Endothelial cell of umbilical vein (primary cell): ENCODE measurements around the gene VWCE. TPM values are rescaled to one million over a fixed set of nuclear protein-coding genes. Genes with fewer than 3 reads are reported as not detected.

Experiments
- BruUV-seq: library from RNA; stranded (reverse); fragments of 400-500 nt; replicated peaks from 2 replicates; lab custom pipeline; 2021; lab: Mats Ljungman, UMichigan
- CTCF ChIA-PET: fragments of 300-600, 350-600 bp; sonication (Branson Sonifier 250); formaldehyde crosslinking; loops from one replicate; lab custom pipeline; 2021; ENCODE audit warnings: antibody characterized with exemption, inconsistent platforms; lab: Charles Lee
- POLR2A ChIA-PET: fragments of 300-600, 350-600 bp; sonication (Branson Sonifier 250); formaldehyde crosslinking; loops from one replicate; lab custom pipeline; 2021; ENCODE audit warnings: antibody characterized with exemption, inconsistent platforms; lab: Charles Lee
- DNase-seq: peaks from one replicate; pipeline ENCODE4 v3.0.0-alpha.2; 2011; ENCODE audit warnings: low read depth, low spot score
- FAIRE-seq: peaks from 2 replicates; lab custom pipeline; 2011; peaks lifted over from hg19 to GRCh38; lab: Jason Lieb, UNC
- H2AFZ ChIP-seq: 2 replicates; pipeline ENCODE4 v1.6.0; 2012; ENCODE audit warnings: low read depth, low read length, control low read depth, inconsistent platforms
- H3K27ac ChIP-seq: 2 replicates; pipeline ENCODE4 v1.5.1; 2011; ENCODE audit warnings: low read depth, mild to moderate bottlenecking, control low read depth, low read length, moderate library complexity; ENCODE audit not compliant: insufficient read depth
- H3K27me3 ChIP-seq, 2 experiments: 2 replicates each; pipeline versions ENCODE4 v1.6.0 to v1.6.1; 2011; ENCODE audit warnings: low read length in 2 of 2, mixed read lengths in 1 of 2; ENCODE audit not compliant: control insufficient read depth in 2 of 2, insufficient read depth in 2 of 2
- H3K36me3 ChIP-seq, 2 experiments: 2 replicates in 1 of 2; 3 replicates in 1 of 2; pipeline ENCODE4 v1.5.1; 2011; ENCODE audit warnings: low read length in 2 of 2, mild to moderate bottlenecking in 1 of 2, moderate library complexity in 1 of 2; ENCODE audit not compliant: control insufficient read depth in 2 of 2, insufficient read depth in 2 of 2; ENCODE audit errors: extremely low read depth in 1 of 2
- H3K4me1 ChIP-seq: 3 replicates; pipeline ENCODE4 v1.5.1; 2011; ENCODE audit warnings: mild to moderate bottlenecking, low read length; ENCODE audit not compliant: control insufficient read depth, insufficient read depth; ENCODE audit errors: extremely low read depth
- H3K4me2 ChIP-seq: 2 replicates; pipeline ENCODE4 v1.6.1; 2011; ENCODE audit warnings: low read length, control low read depth, mixed read lengths; ENCODE audit not compliant: insufficient read depth
- H3K4me3 ChIP-seq, 3 experiments: fragments of 200-600 bp in 1 of 3; sonication (generic), shearing (Covaris generic) in 1 of 3; replicated peaks in 1 of 3; 2 replicates each; pipeline ENCODE4 v1.5.1; 2011 to 2016; ENCODE audit warnings: control low read depth in 3 of 3, low read length in 3 of 3, mild to moderate bottlenecking in 2 of 3, inconsistent platforms in 1 of 3, low read depth in 1 of 3, moderate library complexity in 1 of 3; ENCODE audit not compliant: insufficient read depth in 1 of 3
- H3K79me2 ChIP-seq: 2 replicates; pipeline ENCODE4 v1.6.0; 2012; ENCODE audit warnings: low read length, inconsistent platforms; ENCODE audit not compliant: control insufficient read depth, insufficient read depth
- H3K9ac ChIP-seq: replicated peaks from 2 replicates; pipeline ENCODE3; 2011; ENCODE audit warnings: low read length, control low read depth; ENCODE audit not compliant: insufficient read depth; ENCODE audit errors: extremely low read depth
- H3K9me1 ChIP-seq: replicated peaks from 3 replicates; pipeline ENCODE4 v1.6.0; 2011; ENCODE audit warnings: mild to moderate bottlenecking, low read length; ENCODE audit not compliant: control insufficient read depth, insufficient read depth; ENCODE audit errors: extremely low read depth
- H3K9me3 ChIP-seq: replicated peaks from 2 replicates; pipeline ENCODE4 v1.5.1; 2012; ENCODE audit warnings: low read length, inconsistent platforms; ENCODE audit not compliant: control insufficient read depth, insufficient read depth
- H4K20me1 ChIP-seq: replicated peaks from 2 replicates; pipeline ENCODE3; 2011; ENCODE audit warnings: mild to moderate bottlenecking, low read length; ENCODE audit not compliant: control insufficient read depth, insufficient read depth; ENCODE audit errors: extremely low read depth
- EZH2 ChIP-seq: IDR thresholded peaks from 2 replicates; pipeline ENCODE4 v1.6.1; 2012; ENCODE audit warnings: borderline replicate concordance, low read depth, mild to moderate bottlenecking, moderate library complexity, low read length, inconsistent platforms; ENCODE audit not compliant: severe bottlenecking
- FOS ChIP-seq: IDR thresholded peaks from 2 replicates; pipeline ENCODE4 v1.6.1; 2011; ENCODE audit warnings: mild to moderate bottlenecking, low read length, moderate library complexity, borderline replicate concordance; ENCODE audit not compliant: insufficient read depth
- GATA2 ChIP-seq: IDR thresholded peaks from 2 replicates; pipeline ENCODE4 v1.7.0; 2011; ENCODE audit warnings: low read depth, mild to moderate bottlenecking, moderate library complexity, mixed read lengths, low read length; ENCODE audit not compliant: insufficient read length, insufficient read depth
- JUN ChIP-seq: IDR thresholded peaks from 2 replicates; pipeline ENCODE4 v1.6.1; 2011; ENCODE audit warnings: borderline replicate concordance, low read depth; ENCODE audit not compliant: insufficient read length, insufficient read depth
- MYC ChIP-seq: IDR thresholded peaks from one replicate; pipeline ENCODE4 v1.6.1; 2011; ENCODE audit warnings: mild to moderate bottlenecking, low read depth, low read length
- POLR2A ChIP-seq: IDR thresholded peaks from 2 replicates; pipeline ENCODE4 v1.6.1; 2012; ENCODE audit warnings: low read depth, mild to moderate bottlenecking, control low read depth, low read length
- POLR2AphosphoS5 ChIP-seq: IDR thresholded peaks from 2 replicates; pipeline ENCODE4 v1.6.1; 2012; ENCODE audit warnings: low read depth, mild to moderate bottlenecking, control low read depth, low read length, moderate library complexity; ENCODE audit not compliant: insufficient read depth
- dilution Hi-C: fragments of 300-500 bp; cut with MboI; formaldehyde crosslinking; loops from one replicate; pipeline ENCODE4 v1.15.0; 2019; ENCODE audit warnings: low sequenced_read_pairs; ENCODE audit not compliant: extremely low pct_ligation_motif_present
- intact Hi-C: fragments of 100-400 bp; cut with micrococcal nuclease; formaldehyde crosslinking; loops from one replicate; pipeline ENCODE4 v1.10.0; 2022
- polyA plus RNA-seq, 4 experiments: library from polyadenylated mRNA; depleted of rRNA in 3 of 4; stranded (reverse) in 3 of 4; unstranded in 1 of 4; fragments of >200 nt; gene quantifications; 2 replicates each; pipeline versions ENCODE4 v1.2.1 to v1.2.3, GENCODE V29; 2011 to 2012; ENCODE audit warnings: missing spikeins in 1 of 4
- total RNA-seq: library from RNA; stranded (reverse); gene quantifications from 2 replicates; pipeline ENCODE4 v1.2.3, GENCODE V29; 2021
- TF ChIP-seq, protein P1 (sequence below), 2 donors: IDR thresholded peaks; 1 replicate in 1 of 2; 2 replicates in 1 of 2; pipeline ENCODE4 v1.5.1; 2011; ENCODE audit warnings: low read length in 2 of 2, mild to moderate bottlenecking in 2 of 2, moderate library complexity in 2 of 2, control low read depth in 1 of 2, inconsistent platforms in 1 of 2, low read depth in 1 of 2; ENCODE audit not compliant: insufficient read depth in 1 of 2; ENCODE audit errors: extremely low read depth in 1 of 2
- TF ChIP-seq, protein P2 (sequence below): IDR thresholded peaks from 2 replicates; pipeline ENCODE4 v1.6.1; 2011; ENCODE audit not compliant: insufficient read depth, insufficient read length

Gene VWCE
- total and polyA plus RNA-seq, 2 donors (not counting 3 experiments of a cell fraction or from before 2014, with no cell fraction given): 6.5 to 14.4 TPM

DNA sequence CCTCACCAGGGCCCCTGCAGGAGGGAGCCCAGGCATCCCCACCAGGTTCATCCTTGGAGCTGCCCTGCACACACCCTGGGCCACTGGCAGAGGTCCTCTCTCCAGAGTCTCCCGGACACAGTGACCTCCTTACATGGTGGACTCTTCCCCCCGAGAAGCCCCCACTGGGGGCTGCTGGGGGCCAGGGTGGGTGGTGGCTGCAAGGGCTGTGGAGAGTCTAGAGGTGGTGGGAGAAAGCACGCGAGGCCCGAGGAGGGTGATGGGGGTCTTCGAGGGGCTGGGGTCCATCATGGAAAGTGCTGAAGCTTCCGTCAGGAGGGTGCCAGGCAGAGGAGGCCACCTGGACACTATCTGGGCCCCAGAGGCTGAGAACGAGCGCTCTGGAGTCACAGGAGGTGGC is 36.6 kb downstream of the VWCE start:
- Histone ChIP-seq H4K20me1 (no peaks in the 10 kb centered on the region), H3K79me2 (no peaks in the 10 kb centered on the region), H3K9ac (no peak overlapping the region), H3K9me1 (no peaks in the 10 kb centered on the region), H3K27me3 (no peaks in the 10 kb centered on the region), H3K4me3 (no peak overlapping the region), H3K9me3 (no peaks in the 10 kb centered on the region), H3K4me1 (no peaks in the 10 kb centered on the region), H3K4me2 (no peak overlapping the region), H3K36me3 (no peaks in the 10 kb centered on the region), H3K27ac (no peak overlapping the region), H2AFZ (no peak overlapping the region)
- ChIA-PET POLR2A (no interaction called here), CTCF (interaction anchor here (1.2 to 1.4 kb wide), 2 partner anchors 36 to 126 kb away, joined by 4 read pairs; partner anchors contain the start of gene VWCE)
- dilution Hi-C loops (no loop called here), intact Hi-C loops (loop anchor here (10.0 kb wide), 1 partner anchor 76 kb away; the partner anchor contains the start of genes DDB1 and TKFC)
- FAIRE-seq (no peak), DNase-seq (no peak)
- TF ChIP-seq, protein P1, sequence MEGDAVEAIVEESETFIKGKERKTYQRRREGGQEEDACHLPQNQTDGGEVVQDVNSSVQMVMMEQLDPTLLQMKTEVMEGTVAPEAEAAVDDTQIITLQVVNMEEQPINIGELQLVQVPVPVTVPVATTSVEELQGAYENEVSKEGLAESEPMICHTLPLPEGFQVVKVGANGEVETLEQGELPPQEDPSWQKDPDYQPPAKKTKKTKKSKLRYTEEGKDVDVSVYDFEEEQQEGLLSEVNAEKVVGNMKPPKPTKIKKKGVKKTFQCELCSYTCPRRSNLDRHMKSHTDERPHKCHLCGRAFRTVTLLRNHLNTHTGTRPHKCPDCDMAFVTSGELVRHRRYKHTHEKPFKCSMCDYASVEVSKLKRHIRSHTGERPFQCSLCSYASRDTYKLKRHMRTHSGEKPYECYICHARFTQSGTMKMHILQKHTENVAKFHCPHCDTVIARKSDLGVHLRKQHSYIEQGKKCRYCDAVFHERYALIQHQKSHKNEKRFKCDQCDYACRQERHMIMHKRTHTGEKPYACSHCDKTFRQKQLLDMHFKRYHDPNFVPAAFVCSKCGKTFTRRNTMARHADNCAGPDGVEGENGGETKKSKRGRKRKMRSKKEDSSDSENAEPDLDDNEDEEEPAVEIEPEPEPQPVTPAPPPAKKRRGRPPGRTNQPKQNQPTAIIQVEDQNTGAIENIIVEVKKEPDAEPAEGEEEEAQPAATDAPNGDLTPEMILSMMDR (IDR thresholded peaks at IDR 0.05; ENCODE audit: extremely low read depth in 1 of 2, insufficient read depth in 1 of 2, low read depth in 1 of 2, low read length in 2 of 2): no peak
- TF ChIP-seq, protein P2, sequence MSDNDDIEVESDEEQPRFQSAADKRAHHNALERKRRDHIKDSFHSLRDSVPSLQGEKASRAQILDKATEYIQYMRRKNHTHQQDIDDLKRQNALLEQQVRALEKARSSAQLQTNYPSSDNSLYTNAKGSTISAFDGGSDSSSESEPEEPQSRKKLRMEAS: no peak
- TF ChIP-seq FOS: no peak
- TF ChIP-seq MYC: no peak
- TF ChIP-seq JUN: no peak
- TF ChIP-seq GATA2: no peak
- TF ChIP-seq POLR2A: no peak
- no peak for TF ChIP-seq POLR2AphosphoS5
- no peak for TF ChIP-seq EZH2
- no TSS peak for BruUV-seq
